OCI-LY1 (cell line): Measurements from ENCODE around the gene CSF2RB.

Source experiments
- CTCF ChIP-seq: fragments of 200-600 bp; sonication (generic), shearing (Covaris generic); IDR thresholded peaks from 2 replicates; pipeline ENCODE4 v1.5.1; 2017; ENCODE audit warnings: mild to moderate bottlenecking, antibody characterized with exemption, low read length, moderate library complexity, mixed read lengths
- EZH2 ChIP-seq: fragments of 200-600 bp; sonication (generic), shearing (Covaris generic); IDR thresholded peaks from 2 replicates; pipeline ENCODE4 v1.8.0; 2017; ENCODE audit warnings: borderline replicate concordance, mixed run types, mild to moderate bottlenecking, antibody characterized with exemption, low read length, moderate library complexity, mixed read lengths

DNA sequence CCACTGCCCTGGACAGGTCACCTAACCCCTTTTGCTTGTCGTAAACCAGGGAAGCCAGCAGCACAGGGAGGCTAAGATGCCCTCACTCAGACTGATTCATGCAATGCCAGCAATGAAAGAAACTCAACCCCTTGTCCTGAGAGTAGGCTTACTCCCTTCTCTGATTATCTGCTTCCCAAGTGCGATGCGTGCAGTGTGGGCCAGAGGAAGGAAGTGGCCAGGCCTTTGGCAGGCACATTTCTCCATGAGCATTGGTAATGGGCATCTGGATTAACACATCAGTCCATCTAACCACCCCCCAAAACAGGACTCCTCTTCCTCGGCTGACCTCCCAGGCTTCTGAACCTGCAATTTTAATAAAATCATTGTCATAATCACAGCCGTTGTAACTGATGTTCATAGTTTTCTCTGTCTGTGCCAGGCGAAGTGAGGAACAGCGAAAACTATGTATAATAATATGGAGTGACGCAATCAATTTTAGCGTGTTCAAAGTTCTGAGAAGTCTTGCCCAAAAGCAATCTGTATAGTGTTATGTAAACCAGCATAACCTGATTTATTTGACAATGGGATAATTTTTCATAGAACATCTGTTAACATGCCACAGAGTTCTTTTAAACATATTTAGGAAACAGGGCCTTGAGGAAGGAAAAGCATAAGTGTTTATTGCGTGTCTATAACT, 71.9 kb downstream of the CSF2RB start:
- TF ChIP-seq CTCF (no peak), EZH2 (no peak)
